Measurements from ENCODE around the gene CLDN6. TPM values are rescaled to one million over a fixed set of nuclear protein-coding genes. Genes with fewer than 3 reads are reported as not detected.

CLDN6 gene
- total RNA-seq, 1 experiment from 2014 or later = not detected

- no peak overlapping the region for H3K4me2 ChIP-seq (ENCODE audit: low read length)
- intact Hi-C loops (cut with micrococcal nuclease) = no loop called here
- no TSS peak for BruUV-seq (replicated peaks)
Measured at GRCh38 chr16:2985462-2985861, 32.5 kb downstream of the CLDN6 start.

GRCh38 chr16:2983706-2984136 lies 34.3 kb downstream of the CLDN6 start:
- Histone ChIP-seq H4K20me1 (ENCODE audit: low read length) (no peaks in the 10 kb centered on the region), H3K79me2 (ENCODE audit: low read length) (peaks cover 15% of the 10 kb centered on the region), H3K27ac (ENCODE audit: low read length) (no peak overlapping the region), H3K4me2 (ENCODE audit: low read length) (peak overlapping the region; percentile 72), H3K9me2 (replicated peaks; ENCODE audit: low read length) (no peaks in the 10 kb centered on the region), H2AFZ (ENCODE audit: low read length) (0 out of 2 replicates have a peak overlapping the region, but pooled peaks have one; percentile 42), H3F3A (ENCODE audit: low read length, unreplicated experiment) (no peaks in the 10 kb centered on the region), H3K9me3 (ENCODE audit: low read length) (no peaks in the 10 kb centered on the region), H3K36me3 (ENCODE audit: low read depth, low read length) (no peaks in the 10 kb centered on the region), H3K9ac (ENCODE audit: low read length) (no peak overlapping the region), H3K4me3 (ENCODE audit: low read length) (peak overlapping the region; percentile 55; the same call in 1 of the 2 replicates), H3K27me3 (ENCODE audit: low read length) (no peaks in the 10 kb centered on the region), H3K4me1 (ENCODE audit: insufficient read depth, low read length) (peaks cover 7% of the 10 kb centered on the region)
- ChIA-PET POLR2A (ENCODE audit: unreplicated experiment) (no interaction called here), CTCF (no interaction called here)
- TF ChIP-seq CTCF (conservative IDR thresholded peaks at IDR 0.05; ENCODE audit: low read depth, low read length) (peak; percentile 73), EZH2 (IDR thresholded peaks at IDR 0.05; ENCODE audit: low read length, unreplicated experiment) (no peak), EZH2phosphoT487 (IDR thresholded peaks at IDR 0.05; ENCODE audit: borderline replicate concordance, low read length) (no peak)
- no TSS peak for BruUV-seq (replicated peaks)
- DNase-seq = peak; percentile 86
- peak; percentile 63 for ATAC-seq
- intact Hi-C loops (cut with micrococcal nuclease) = no loop called here

More at GRCh38 chr16:2985462-2985861, 32.5 kb downstream of the CLDN6 start:
- POLR2A ChIA-PET (ENCODE audit: unreplicated experiment) = no interaction called here
- CTCF ChIA-PET = no interaction called here
- Histone ChIP-seq H3K4me1 (ENCODE audit: insufficient read depth, low read length) (peaks cover 7% of the 10 kb centered on the region), H3K79me2 (ENCODE audit: low read length) (no peaks in the 10 kb centered on the region), H2AFZ (ENCODE audit: low read length) (no peak overlapping the region), H3K27ac (ENCODE audit: low read length) (no peak overlapping the region), H3K9me2 (replicated peaks; ENCODE audit: low read length) (no peaks in the 10 kb centered on the region), H3K27me3 (ENCODE audit: low read length) (no peaks in the 10 kb centered on the region), H3K4me3 (ENCODE audit: low read length) (no peak overlapping the region), H3K36me3 (ENCODE audit: low read depth, low read length) (no peaks in the 10 kb centered on the region), H3F3A (ENCODE audit: low read length, unreplicated experiment) (no peaks in the 10 kb centered on the region), H3K9ac (ENCODE audit: low read length) (no peak overlapping the region), H4K20me1 (ENCODE audit: low read length) (no peaks in the 10 kb centered on the region), H3K9me3 (ENCODE audit: low read length) (no peaks in the 10 kb centered on the region)
- ATAC-seq (no peak), DNase-seq (no peak)
- TF ChIP-seq CTCF (conservative IDR thresholded peaks at IDR 0.05; ENCODE audit: low read depth, low read length) (no peak), EZH2 (IDR thresholded peaks at IDR 0.05; ENCODE audit: low read length, unreplicated experiment) (no peak), EZH2phosphoT487 (IDR thresholded peaks at IDR 0.05; ENCODE audit: borderline replicate concordance, low read length) (no peak)

- H3K4me2 ChIP-seq (ENCODE audit: low read length) = no peak overlapping the region
- DNase-seq = no peak
- no peaks in the 10 kb centered on the region for H4K20me1 ChIP-seq (ENCODE audit: low read length)
- no peak overlapping the region for H3K27ac ChIP-seq (ENCODE audit: low read length)
- no peak overlapping the region for H2AFZ ChIP-seq (ENCODE audit: low read length)
- CTCF ChIA-PET = no interaction called here
- no peak for ATAC-seq
- no peaks in the 10 kb centered on the region for H3K9me2 ChIP-seq (replicated peaks; ENCODE audit: low read length)
- H3K4me1 ChIP-seq (ENCODE audit: insufficient read depth, low read length) = peaks cover 16% of the 10 kb centered on the region
- H3F3A ChIP-seq (ENCODE audit: low read length, unreplicated experiment) = no peaks in the 10 kb centered on the region
- BruUV-seq (replicated peaks) = no TSS peak
- no peak overlapping the region for H3K9ac ChIP-seq (ENCODE audit: low read length)
- H3K27me3 ChIP-seq (ENCODE audit: low read length) = no peaks in the 10 kb centered on the region
- no peak overlapping the region for H3K4me3 ChIP-seq (ENCODE audit: low read length)
- H3K9me3 ChIP-seq (ENCODE audit: low read length) = no peaks in the 10 kb centered on the region
- POLR2A ChIA-PET (ENCODE audit: unreplicated experiment) = no interaction called here
- peaks cover 26% of the 10 kb centered on the region for H3K79me2 ChIP-seq (ENCODE audit: low read length)
- intact Hi-C loops (cut with micrococcal nuclease) = no loop called here
- H3K36me3 ChIP-seq (ENCODE audit: low read depth, low read length) = no peaks in the 10 kb centered on the region
- TF ChIP-seq CTCF (conservative IDR thresholded peaks at IDR 0.05; ENCODE audit: low read depth, low read length) = no peak
- no peak for TF ChIP-seq EZH2phosphoT487 (IDR thresholded peaks at IDR 0.05; ENCODE audit: borderline replicate concordance, low read length)
- TF ChIP-seq EZH2 (IDR thresholded peaks at IDR 0.05; ENCODE audit: low read length, unreplicated experiment) = no peak
Measured at GRCh38 chr16:2982402-2982801, 35.6 kb downstream of the CLDN6 start.

Data from PC-3 (cell line).